NCI-H1436 (cell line): ENCODE measurements around the gene NLGN4X.
"Not testable (repeated sequence)": the region's sequence is repeated elsewhere in the genome, so short reads cannot be mapped to it uniquely, and the experiment has no call there.

Experiments
- DNase-seq: peaks from one replicate; lab custom pipeline; 2025; lab: John Stamatoyannopoulos, UW

NLGN4X gene

DNA sequence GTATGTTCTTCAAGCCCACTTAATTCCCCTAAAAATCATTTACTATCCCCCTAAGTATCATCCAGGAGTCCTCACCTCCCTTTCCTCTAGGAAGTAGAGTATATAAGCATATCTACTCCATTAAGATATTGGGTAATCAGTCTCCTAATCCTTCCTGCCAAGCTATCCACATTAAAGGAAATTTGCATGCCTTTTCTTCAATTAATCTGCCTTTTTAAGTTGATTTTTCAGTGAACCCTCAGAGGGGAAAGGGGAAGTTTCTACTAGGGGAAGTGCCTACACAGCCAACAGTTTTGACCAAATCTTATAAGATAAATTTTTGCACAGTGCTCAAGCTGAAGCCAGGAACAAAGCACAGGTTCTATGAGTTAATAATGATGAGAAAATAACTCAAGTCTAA is 222.8 kb downstream of the NLGN4X start:
- no peak for DNase-seq

DNA sequence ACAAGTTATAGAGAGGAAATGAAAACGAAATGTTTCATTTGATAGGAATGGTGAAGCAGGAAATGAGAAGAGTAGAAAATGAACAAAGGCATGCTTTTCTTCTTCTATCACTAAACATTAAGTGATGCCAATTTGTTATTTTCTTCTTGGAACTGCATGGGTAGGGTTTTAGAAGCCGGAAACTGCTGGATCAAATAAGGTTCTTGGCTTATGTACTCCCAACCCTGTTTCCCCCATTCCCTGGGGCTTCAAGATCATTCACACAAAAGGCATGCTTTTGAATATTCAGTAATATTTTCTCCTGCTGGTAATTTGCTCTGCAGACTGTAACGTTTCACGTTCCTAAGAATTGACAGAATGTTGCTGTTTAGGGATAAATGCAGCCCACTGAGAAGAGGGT is 224.1 kb downstream of the NLGN4X start:
- no peak for DNase-seq

DNA sequence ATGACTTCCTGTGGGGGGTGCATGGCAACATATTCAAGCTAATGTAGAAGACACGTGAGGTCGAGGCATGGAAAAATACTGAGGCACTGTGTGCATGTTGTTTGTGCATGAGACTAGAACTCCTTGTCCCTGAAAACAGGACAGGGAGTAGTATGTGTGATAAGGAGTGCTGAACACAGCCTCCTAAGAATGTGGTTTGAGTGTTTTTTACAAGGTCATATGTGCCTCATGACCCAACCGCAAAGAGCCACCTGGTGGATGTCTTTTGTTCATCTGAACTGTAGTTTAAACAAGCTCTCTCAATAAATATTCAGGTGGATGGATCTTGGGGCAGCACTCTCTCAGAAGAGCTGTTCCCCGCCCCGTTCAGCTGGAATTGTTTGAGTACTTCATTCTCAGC is 226.6 kb downstream of the NLGN4X start:
- no peak for DNase-seq

DNA sequence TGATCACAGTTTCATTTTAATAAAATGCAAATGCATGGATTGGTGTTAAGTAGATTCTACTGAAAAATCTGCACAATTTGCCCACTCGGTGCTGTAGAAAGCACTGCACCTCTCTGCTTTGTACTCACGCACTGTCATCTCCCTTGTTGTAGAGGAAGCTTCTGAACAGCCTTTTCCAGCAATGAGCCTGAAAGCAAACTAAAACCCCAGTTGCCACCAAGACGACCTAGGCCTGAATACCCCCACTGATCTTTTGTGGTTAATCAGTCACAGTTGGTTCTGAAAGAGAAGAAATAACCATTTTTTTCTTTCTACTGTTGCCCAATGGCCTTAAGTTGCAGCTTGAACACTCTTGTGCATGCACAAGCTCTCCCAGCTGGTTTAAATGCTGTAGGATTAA is 229.8 kb downstream of the NLGN4X start:
- DNase-seq: no peak

DNA sequence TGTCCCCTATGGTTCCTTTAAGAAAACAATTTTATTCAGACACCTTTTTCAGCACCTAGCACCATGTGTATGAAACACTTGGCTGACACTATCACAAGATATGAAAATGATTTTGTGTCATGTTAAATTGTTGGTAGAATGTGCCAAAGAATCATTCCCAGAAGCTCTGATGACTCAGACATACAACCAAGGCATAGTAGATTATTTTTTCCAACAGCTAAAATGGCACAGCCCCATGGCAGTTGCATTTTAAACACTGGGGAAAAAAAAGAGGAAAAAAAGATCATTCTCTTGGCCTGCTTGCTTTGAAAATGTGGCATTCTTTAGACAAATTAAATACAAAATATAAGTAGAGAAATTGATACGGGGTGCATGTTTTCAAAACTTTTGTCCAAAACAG is 230.2 kb downstream of the NLGN4X start:
- DNase-seq: no peak

DNA sequence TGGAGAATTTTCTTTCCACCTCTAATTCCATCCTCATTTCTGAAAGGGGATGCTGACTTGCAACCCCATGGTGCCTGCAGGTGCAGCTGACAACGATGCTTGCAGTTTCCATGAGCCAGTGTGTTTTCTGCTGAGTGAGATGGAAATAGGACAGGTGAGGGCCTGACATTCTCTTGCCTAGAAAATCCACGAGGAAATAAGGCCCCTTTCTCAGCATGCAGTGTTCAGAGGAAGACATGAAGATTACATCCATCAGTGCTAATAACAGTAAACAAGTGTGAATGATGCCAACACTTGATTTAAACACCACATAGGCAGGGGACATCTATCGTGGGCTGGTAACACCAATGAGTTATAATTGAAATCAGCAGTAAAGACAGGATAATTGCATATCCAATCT is 237.3 kb downstream of the NLGN4X start:
- no peak for DNase-seq

DNA sequence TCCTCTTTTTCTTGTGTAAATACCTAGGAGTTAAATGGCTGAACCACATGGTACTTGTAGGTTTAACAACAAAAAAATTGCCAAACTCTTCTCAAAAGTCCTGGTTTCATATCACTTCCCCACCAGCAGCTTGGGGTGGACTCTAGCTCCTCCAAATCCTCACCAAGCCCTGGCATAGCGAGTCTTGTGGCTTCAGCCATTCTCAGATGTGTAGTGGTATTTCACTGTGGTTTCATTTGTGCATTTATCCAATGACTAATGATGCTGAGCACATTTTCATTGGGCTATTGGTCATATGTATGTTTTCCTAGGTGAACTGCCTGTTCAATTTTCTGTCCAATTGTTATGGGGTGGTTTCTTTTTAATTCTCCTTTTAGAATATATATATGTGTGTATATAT is 249.3 kb downstream of the NLGN4X start:
- no peak for DNase-seq

DNA sequence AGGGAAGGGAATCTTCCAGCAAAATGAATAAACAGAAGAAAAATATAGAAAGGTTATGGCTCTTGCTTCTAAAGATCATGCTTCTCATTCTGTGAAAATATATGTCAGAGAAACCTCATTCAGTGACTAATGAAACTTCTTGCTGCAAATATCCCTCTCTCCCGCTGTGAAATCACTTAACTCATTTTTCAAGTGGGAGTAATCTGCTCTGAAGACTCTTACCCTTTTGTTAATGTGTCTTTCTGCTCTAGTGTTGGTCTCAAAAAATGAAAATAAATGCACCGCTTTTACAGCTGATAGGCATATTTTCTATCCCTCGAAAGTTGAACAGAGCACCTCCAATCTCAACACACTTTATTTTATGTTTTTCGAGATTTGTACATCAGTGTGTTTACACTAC is 252.3 kb downstream of the NLGN4X start:
- no peak for DNase-seq

DNA sequence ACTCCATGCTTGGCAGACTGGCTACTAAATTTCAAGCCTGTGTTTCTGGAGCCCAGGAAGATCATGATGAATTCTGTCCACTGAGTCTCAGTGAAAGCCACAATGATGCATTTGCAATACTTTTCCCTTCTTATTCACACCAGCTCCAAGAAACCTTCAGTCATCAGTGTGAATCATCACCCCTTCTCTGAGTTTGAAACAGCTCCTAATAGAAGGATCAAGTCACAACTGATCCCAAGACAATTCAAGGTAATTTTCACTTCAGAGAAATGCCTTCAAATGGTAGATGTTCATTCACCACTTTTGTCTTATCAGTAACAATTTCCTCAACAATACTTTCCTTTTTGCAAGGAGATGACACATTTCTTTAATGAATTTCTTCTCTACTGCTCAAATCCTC is 257.4 kb downstream of the NLGN4X start:
- DNase-seq: no peak

DNA sequence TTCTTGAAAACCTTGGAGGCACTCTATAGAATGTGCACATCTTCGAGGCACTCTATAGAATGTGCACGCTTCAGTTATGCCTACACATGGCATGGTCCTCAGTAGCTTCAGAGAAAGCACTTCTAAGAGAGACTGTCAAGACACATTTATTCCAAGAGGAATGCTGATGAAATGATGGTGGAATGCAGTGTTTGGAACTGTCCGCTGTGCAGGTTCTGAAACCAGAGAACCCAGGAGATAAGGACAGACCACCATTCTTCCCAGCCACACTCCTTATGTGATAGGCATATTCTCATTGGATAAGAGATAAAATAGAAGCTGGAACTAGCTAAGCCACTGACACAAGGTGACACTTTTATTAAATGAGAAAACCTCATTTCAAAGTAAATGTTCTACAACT is 263.3 kb downstream of the NLGN4X start:
- DNase-seq: no peak

DNA sequence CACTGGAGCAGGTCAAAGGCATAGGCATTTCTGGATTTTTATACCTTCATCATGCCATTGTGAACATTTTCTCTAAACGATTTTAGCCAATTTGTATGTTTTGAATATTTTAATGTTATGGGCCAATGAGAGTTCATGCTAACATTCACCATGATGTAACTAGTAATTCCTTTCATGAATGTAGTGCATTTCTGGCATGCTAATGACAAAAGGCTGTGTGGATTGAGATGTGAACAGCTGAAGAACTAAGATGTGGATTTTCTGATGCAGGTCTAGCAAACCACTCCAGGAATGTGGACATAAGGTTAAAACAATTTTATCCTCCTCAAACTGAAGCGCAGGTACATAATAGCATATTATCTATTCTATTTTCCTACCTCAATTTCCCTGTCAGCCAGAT is 269.4 kb downstream of the NLGN4X start:
- DNase-seq: no peak

DNA sequence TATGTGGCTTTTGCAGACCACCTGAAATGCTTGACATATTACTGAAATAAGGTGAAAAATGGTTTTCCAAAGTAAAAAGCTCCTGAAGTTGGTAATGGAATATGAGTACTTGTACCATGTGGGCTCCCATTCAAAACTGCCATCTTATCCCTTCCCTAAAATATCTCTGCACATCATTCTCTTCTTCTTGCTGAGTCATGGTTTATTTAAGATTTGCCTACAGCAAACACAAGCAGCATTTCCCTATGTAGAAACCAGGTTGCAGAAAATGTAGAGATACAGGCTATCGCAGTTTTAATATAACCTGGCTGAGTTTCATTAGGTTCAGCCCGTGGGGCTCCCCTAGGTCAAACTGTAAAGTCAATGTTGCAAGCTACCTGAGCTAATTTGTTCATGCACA is 270.1 kb downstream of the NLGN4X start:
- DNase-seq: no peak

DNA sequence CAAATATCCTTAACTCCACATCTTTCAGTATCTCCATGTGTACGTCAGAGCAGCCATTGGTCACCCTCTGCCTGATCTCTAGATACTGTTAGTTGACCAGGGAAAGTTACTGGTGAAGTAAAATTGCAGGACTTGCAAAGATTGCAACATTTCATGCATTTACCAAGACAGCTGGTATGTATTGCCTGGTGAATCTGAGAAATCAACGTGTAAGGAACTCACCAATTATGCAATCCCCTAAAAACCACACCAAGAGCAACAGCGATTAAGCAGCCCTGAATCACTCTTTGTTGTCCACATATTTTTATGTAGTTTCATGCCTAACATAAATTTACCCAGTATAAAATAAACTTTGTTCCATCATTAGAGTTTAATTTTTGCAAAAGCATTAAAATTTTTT is 271.2 kb downstream of the NLGN4X start:
- no peak for DNase-seq

DNA sequence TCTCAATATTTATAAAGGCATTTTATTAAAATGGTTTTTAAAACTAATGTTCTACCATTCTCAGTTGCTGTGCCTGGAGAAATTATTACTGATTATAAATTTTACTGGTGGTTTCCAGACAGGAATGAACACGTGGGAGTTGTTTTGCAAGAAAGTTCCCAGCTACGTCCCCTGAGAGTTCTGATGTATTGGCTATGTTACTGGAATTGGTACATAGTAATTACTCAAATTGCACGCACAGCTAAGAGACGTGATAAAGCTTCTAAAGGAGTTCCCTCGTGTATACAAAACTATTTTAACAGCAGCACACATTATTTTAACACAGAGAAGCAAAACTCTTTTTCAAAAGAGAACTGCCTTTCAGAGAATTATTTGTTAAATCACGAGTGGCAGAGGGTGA is 292.2 kb downstream of the NLGN4X start:
- no peak for DNase-seq

DNA sequence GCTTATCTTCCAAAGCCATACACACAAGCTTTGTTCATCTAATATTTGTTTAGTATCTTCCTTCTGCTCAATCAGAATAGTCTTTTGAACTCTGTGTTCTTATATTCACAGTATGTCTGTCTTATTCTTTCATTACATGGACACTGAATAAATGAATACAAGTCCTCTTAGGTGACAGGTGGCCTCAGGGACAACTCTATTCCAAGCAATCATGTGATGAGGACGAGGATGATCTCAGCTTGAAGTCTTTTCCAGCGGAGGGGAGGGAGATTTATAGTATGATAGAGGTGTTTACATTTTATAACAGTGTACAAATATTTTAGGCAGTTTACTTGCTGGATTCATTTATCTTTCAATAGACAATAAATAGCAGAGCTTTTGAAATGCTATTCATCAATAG is 300.4 kb downstream of the NLGN4X start:
- DNase-seq: no peak

DNA sequence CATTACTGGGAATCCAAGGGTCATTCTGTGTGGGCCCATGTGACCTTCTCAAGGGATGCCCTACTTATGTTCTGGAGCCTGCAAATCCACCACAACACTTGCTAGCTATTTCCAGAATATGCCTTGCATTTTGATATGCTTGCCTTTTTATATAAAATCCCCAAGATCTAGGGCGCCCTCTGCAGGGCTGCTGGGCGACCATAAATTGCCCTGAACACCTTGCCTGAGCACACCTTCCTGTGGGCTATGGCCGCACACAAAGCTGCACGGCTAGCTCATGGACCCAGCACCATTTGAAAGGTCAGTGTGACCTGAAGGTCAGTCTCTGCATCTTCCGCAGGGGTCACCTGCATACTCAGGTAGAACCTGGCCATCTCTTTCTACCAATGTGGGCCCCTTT is 311.7 kb downstream of the NLGN4X start:
- DNase-seq: no peak

DNA sequence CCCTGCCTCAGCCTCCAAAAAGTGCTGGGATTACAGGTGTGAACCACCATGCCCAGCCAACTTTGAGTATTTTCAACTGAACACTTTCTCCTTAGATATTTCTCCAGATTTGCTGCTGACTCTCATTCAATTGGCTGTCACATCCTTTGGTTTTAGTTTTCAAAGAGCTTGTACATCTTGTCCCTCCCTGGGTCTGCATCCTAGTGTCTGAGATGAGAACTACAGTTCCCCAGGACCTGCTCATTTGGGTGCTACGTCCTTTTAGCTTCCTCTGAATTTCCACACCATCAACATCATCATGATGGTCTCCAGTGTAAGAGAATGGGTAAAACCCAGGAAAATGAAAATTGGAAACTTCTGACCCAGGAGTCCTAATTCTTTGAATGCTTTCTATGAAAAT is 312.9 kb downstream of the NLGN4X start:
- no peak for DNase-seq

DNA sequence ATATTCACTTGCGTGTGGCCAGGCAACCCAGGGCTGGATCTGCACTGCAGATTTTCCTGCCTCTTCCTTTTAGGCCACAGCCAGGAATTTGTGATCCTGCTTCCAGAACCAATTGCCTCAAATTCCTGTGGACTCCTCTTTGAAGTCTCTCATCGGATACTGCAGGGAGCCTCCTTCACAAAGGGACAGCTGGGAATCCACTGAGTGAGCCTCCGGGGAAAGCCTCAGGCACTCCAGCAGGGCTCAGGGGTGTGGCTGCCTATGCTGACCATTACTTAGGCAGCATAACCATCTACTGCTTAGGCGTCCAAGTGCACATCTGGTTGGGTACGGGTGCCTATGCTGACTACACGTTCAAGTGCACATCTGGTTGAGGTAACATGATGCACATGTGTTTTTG is 321.5 kb downstream of the NLGN4X start:
- DNase-seq: no peak

DNA sequence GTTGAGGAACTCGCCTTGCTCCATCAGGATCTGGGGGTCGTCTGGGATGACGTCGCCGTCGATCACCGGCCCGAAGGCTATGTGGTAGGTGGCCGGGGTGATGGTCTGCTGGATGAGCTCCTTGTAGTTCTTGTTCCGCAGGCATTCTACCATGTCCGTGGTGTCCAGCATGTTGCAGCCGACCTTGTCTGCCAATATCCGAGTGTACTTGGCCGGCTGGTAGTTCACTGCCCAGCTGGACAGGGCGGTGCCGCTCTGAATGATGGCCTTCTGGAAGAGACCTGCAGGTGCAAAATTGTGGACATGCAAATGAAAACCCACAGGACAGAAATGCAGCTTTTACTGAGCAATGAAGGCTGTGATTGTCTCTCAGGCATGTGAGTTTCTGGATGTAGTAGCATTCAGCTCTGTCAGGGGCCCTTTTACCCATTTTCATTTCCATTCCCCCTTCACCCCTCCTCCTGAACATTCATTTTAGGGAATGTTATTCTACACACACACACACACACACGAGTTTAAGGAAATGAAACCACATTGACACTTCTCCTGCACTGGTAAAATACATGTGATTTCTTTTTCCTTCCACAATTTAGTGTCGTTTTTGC is 325.0 kb downstream of the NLGN4X start:
- not testable (repeated sequence) for DNase-seq

DNA sequence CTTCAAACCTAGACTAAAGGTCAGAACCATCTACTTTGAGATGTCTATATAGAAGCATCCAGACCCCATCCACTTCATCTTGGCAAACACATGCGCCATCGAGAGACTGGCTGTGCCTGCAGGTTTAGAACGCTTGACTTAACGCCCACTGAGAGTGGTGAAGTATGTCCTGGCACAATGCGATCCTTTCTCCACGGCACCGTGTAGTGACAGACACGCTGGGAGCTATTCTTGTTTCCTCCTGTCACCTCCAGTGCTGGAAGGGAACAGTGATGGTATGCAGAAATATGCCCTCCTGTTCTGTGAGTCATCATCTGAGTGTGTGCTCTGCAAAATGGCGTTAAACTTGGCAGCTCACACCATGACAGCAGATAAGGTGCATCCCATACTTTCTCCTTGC is 330.2 kb downstream of the NLGN4X start:
- no peak for DNase-seq

DNA sequence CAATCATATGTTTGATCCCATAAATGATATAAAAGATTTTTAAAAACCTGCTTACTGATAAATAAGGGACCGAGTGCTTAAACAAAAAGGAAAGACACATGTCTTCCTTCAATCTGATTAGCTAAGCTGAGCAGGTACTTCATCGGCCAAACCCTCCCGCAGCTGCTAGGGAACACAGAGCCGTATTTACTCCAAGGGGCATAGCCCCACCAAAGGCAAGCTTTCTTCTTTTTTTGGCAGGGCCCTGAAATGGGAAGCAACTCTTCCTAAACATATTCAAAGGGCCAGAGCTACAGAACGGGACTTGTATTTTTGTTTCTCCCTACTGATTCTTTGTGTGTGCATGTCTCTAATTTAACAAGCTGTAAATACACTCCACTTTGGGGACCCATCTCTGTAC is 337.3 kb downstream of the NLGN4X start:
- no peak for DNase-seq

DNA sequence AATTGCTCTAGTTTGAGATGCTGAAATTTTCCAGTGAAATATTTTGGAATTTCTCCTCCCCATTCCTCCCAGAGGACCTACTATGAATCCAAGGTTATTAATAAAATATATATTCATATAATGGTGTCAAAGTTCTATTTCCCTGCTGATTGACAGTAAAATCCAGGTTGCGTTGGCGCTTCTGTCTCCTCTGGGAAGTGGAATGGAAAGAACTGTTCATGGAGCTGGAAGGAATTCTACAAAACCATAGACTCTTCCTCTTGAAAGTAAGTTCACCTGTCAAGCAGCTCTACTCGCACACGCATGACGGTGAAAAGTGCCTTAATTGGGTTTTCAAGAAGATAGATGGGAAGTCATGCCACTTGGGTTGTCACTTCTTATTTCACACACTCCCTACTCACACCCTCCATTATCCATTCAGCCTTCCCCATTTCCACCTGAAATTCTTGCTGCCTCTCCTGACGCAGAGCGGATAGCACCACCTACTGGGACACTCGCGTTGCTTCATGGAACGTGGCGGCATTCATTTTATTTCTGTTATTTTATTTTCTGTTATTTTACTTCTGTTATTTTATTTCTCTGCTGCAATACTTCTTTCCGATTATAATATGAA is 351.6 kb downstream of the NLGN4X start:
- no peak for DNase-seq

DNA sequence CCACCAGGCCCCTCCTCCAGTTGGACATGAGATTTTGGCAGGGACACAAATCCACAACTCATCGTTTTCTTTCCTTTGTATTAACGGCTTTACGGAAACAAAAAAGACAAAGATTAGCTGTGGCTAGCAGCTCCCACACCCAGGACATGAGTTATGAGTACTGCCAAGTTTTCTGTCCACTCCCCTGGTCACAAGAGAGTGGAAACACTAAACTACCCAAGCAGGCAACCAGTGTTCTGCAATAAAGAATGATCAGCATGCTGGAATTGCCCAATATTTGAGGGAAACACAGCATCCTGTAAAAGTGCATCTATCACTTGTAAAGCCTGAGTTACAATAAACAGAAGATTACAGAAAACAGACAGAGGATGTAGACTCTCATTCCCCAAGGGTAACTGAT is 358.4 kb downstream of the NLGN4X start:
- no peak for DNase-seq

DNA sequence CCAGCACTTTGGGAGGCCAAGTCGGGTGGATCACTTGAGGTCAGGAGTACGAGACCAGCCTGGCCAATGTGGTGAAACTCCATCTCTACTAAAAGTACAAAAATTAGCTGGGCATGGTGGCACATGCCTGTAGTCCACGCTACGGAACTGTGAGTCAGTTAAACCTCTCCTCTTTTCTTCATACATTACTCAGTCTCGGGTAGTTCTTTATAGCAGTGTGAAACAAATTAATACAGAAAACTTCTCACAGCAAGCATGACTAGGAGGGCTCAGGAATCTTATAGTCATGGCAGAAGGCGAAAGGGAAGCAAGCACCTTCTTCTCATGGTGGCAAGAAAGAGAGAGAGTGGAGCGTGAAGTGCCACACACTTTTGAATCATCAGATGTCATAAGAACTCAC is 358.9 kb downstream of the NLGN4X start:
- DNase-seq: no peak

DNA sequence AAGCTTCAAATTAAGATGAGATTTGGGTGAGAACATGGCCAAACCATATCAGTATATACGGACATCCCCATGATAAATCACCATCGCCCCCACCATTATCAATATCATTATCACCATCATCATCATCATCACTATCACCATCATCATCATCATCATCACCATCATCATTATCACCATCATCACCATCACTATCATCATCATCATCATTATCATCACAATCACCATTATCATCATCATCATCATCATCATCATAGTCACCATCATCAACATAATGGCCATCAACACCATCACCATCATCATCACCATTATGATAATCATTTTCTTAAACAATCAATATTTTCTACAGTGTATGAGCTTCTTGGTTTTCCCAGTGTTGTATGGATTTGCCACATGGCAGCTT is 360.9 kb downstream of the NLGN4X start:
- DNase-seq: no peak
